Endothelial cell of umbilical vein (primary cell): ENCODE data around the gene MSL3B.

Experiments used
- BruUV-seq: library from RNA; stranded (reverse); fragments of 400-500 nt; replicated peaks from 2 replicates; lab custom pipeline; 2021; lab: Mats Ljungman, UMichigan
- CTCF ChIA-PET: fragments of 300-600, 350-600 bp; sonication (Branson Sonifier 250); formaldehyde crosslinking; loops from one replicate; lab custom pipeline; 2021; ENCODE audit warnings: antibody characterized with exemption, inconsistent platforms; lab: Charles Lee
- POLR2A ChIA-PET: fragments of 300-600, 350-600 bp; sonication (Branson Sonifier 250); formaldehyde crosslinking; loops from one replicate; lab custom pipeline; 2021; ENCODE audit warnings: antibody characterized with exemption, inconsistent platforms; lab: Charles Lee
- DNase-seq: peaks from one replicate; pipeline ENCODE4 v3.0.0-alpha.2; 2011; ENCODE audit warnings: low read depth, low spot score
- FAIRE-seq: peaks from 2 replicates; lab custom pipeline; 2011; peaks lifted over from hg19 to GRCh38; lab: Jason Lieb, UNC
- H2AFZ ChIP-seq: 2 replicates; pipeline ENCODE4 v1.6.0; 2012; ENCODE audit warnings: low read depth, low read length, control low read depth, inconsistent platforms
- H3K27ac ChIP-seq: 2 replicates; pipeline ENCODE4 v1.5.1; 2011; ENCODE audit warnings: low read depth, mild to moderate bottlenecking, control low read depth, low read length, moderate library complexity; ENCODE audit not compliant: insufficient read depth
- H3K27me3 ChIP-seq, 2 experiments: 2 replicates each; pipeline versions ENCODE4 v1.6.0 to v1.6.1; 2011; ENCODE audit warnings: low read length in 2 of 2, mixed read lengths in 1 of 2; ENCODE audit not compliant: control insufficient read depth in 2 of 2, insufficient read depth in 2 of 2
- H3K36me3 ChIP-seq, 2 experiments: 2 replicates in 1 of 2; 3 replicates in 1 of 2; pipeline ENCODE4 v1.5.1; 2011; ENCODE audit warnings: low read length in 2 of 2, mild to moderate bottlenecking in 1 of 2, moderate library complexity in 1 of 2; ENCODE audit not compliant: control insufficient read depth in 2 of 2, insufficient read depth in 2 of 2; ENCODE audit errors: extremely low read depth in 1 of 2
- H3K4me1 ChIP-seq: 3 replicates; pipeline ENCODE4 v1.5.1; 2011; ENCODE audit warnings: mild to moderate bottlenecking, low read length; ENCODE audit not compliant: control insufficient read depth, insufficient read depth; ENCODE audit errors: extremely low read depth
- H3K4me2 ChIP-seq: 2 replicates; pipeline ENCODE4 v1.6.1; 2011; ENCODE audit warnings: low read length, control low read depth, mixed read lengths; ENCODE audit not compliant: insufficient read depth
- H3K4me3 ChIP-seq, 3 experiments: fragments of 200-600 bp in 1 of 3; sonication (generic), shearing (Covaris generic) in 1 of 3; replicated peaks in 1 of 3; 2 replicates each; pipeline ENCODE4 v1.5.1; 2011 to 2016; ENCODE audit warnings: control low read depth in 3 of 3, low read length in 3 of 3, mild to moderate bottlenecking in 2 of 3, inconsistent platforms in 1 of 3, low read depth in 1 of 3, moderate library complexity in 1 of 3; ENCODE audit not compliant: insufficient read depth in 1 of 3
- H3K79me2 ChIP-seq: 2 replicates; pipeline ENCODE4 v1.6.0; 2012; ENCODE audit warnings: low read length, inconsistent platforms; ENCODE audit not compliant: control insufficient read depth, insufficient read depth
- H3K9ac ChIP-seq: replicated peaks from 2 replicates; pipeline ENCODE3; 2011; ENCODE audit warnings: low read length, control low read depth; ENCODE audit not compliant: insufficient read depth; ENCODE audit errors: extremely low read depth
- H3K9me1 ChIP-seq: replicated peaks from 3 replicates; pipeline ENCODE4 v1.6.0; 2011; ENCODE audit warnings: mild to moderate bottlenecking, low read length; ENCODE audit not compliant: control insufficient read depth, insufficient read depth; ENCODE audit errors: extremely low read depth
- H3K9me3 ChIP-seq: replicated peaks from 2 replicates; pipeline ENCODE4 v1.5.1; 2012; ENCODE audit warnings: low read length, inconsistent platforms; ENCODE audit not compliant: control insufficient read depth, insufficient read depth
- H4K20me1 ChIP-seq: replicated peaks from 2 replicates; pipeline ENCODE3; 2011; ENCODE audit warnings: mild to moderate bottlenecking, low read length; ENCODE audit not compliant: control insufficient read depth, insufficient read depth; ENCODE audit errors: extremely low read depth
- CTCF ChIP-seq, 2 donors: IDR thresholded peaks; 1 replicate in 1 of 2; 2 replicates in 1 of 2; pipeline ENCODE4 v1.5.1; 2011; ENCODE audit warnings: low read length in 2 of 2, mild to moderate bottlenecking in 2 of 2, moderate library complexity in 2 of 2, control low read depth in 1 of 2, inconsistent platforms in 1 of 2, low read depth in 1 of 2; ENCODE audit not compliant: insufficient read depth in 1 of 2; ENCODE audit errors: extremely low read depth in 1 of 2
- EZH2 ChIP-seq: IDR thresholded peaks from 2 replicates; pipeline ENCODE4 v1.6.1; 2012; ENCODE audit warnings: borderline replicate concordance, low read depth, mild to moderate bottlenecking, moderate library complexity, low read length, inconsistent platforms; ENCODE audit not compliant: severe bottlenecking
- GATA2 ChIP-seq: IDR thresholded peaks from 2 replicates; pipeline ENCODE4 v1.7.0; 2011; ENCODE audit warnings: low read depth, mild to moderate bottlenecking, moderate library complexity, mixed read lengths, low read length; ENCODE audit not compliant: insufficient read length, insufficient read depth
- MAX ChIP-seq: IDR thresholded peaks from 2 replicates; pipeline ENCODE4 v1.6.1; 2011; ENCODE audit not compliant: insufficient read depth, insufficient read length
- MYC ChIP-seq: IDR thresholded peaks from one replicate; pipeline ENCODE4 v1.6.1; 2011; ENCODE audit warnings: mild to moderate bottlenecking, low read depth, low read length
- POLR2A ChIP-seq: IDR thresholded peaks from 2 replicates; pipeline ENCODE4 v1.6.1; 2012; ENCODE audit warnings: low read depth, mild to moderate bottlenecking, control low read depth, low read length
- POLR2AphosphoS5 ChIP-seq: IDR thresholded peaks from 2 replicates; pipeline ENCODE4 v1.6.1; 2012; ENCODE audit warnings: low read depth, mild to moderate bottlenecking, control low read depth, low read length, moderate library complexity; ENCODE audit not compliant: insufficient read depth
- dilution Hi-C: fragments of 300-500 bp; cut with MboI; formaldehyde crosslinking; loops from one replicate; pipeline ENCODE4 v1.15.0; 2019; ENCODE audit warnings: low sequenced_read_pairs; ENCODE audit not compliant: extremely low pct_ligation_motif_present
- intact Hi-C: fragments of 100-400 bp; cut with micrococcal nuclease; formaldehyde crosslinking; loops from one replicate; pipeline ENCODE4 v1.10.0; 2022

MSL3B gene

GRCh38 chr2:233820774-233821105, 47.4 kb downstream of the MSL3B start:
- dilution Hi-C loops = no loop called here
- ChIA-PET CTCF (no interaction called here), POLR2A (no interaction called here)
- Histone ChIP-seq H3K4me2 (no peak overlapping the region), H3K9me3 (no peaks in the 10 kb centered on the region), H2AFZ (no peak overlapping the region), H3K79me2 (no peaks in the 10 kb centered on the region), H3K36me3 (no peaks in the 10 kb centered on the region), H3K4me1 (no peaks in the 10 kb centered on the region), H3K9ac (no peak overlapping the region), H3K27ac (no peak overlapping the region), H3K27me3 (no peaks in the 10 kb centered on the region), H3K4me3 (no peak overlapping the region), H4K20me1 (no peaks in the 10 kb centered on the region), H3K9me1 (no peaks in the 10 kb centered on the region)
- FAIRE-seq = no peak
- BruUV-seq = no TSS peak
- DNase-seq = no peak
- TF ChIP-seq MAX (no peak), GATA2 (no peak), POLR2AphosphoS5 (no peak), POLR2A (no peak), MYC (no peak), EZH2 (no peak), CTCF (IDR thresholded peaks at IDR 0.05; ENCODE audit: extremely low read depth in 1 of 2, insufficient read depth in 1 of 2, low read depth in 1 of 2, low read length in 2 of 2) (no peak)
- intact Hi-C loops = no loop called here
